HG03280 (cell line): ENCODE data around the gene ZSWIM3.
"Not testable (repeated sequence)": the region's sequence is repeated elsewhere in the genome, so short reads cannot be mapped to it uniquely, and the experiment has no call there.

Experiments
- ATAC-seq: cut with Tn5 transposase; IDR thresholded peaks from one replicate; pipeline ENCODE4 v1.9.1; 2021; ENCODE audit warnings: mild to moderate bottlenecking, moderate library complexity; ENCODE audit not compliant: unreplicated experiment

The ZSWIM3 gene

DNA sequence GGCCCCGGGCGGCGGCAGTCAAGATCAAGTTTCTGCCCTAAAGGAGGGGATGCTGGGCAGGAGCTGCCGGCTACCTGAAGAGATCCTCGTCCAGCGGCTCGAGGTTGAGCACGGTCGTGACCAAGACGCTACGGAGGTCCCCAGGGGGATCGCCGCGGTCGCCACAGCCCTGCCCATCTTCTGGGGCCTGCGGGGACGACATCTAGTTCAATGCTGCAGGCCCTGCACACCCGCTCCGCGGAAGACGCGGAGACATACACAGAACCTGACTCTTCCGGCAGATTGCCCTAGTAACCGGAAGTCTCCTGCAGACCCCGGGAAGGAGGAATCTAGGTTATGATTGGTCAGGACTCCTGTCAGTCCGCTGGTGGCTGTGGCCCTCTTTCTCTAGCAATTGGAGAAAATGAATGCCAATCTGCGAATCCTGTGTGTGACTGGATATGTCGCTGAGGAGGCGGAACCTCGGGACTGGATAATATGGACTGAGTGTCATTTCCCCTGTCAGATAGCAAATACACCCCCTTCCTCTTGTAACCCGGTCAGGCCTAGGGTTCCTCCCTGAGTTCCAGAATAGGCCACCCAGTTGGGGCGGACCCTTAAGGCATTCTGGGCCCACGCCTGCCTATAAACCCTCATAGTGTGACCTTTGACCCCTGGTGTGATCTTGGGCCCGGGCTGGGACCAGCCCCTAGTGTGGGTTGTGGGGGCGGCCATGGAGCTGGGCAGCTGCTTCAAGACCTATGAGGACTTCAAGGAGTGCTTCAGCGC is at the start of gene ZSWIM3, which contains the start of gene ACOT8:
ZSWIM3 (plus strand) TSS at position 501 of the 768 bp plus-strand sequence; CDS start at position 713, 212 bp downstream.
ACOT8 (minus strand) TSS at position 279 of the 768 bp plus-strand sequence; CDS start at position 202, 77 bp downstream.
- peak; percentile 95 for ATAC-seq

DNA sequence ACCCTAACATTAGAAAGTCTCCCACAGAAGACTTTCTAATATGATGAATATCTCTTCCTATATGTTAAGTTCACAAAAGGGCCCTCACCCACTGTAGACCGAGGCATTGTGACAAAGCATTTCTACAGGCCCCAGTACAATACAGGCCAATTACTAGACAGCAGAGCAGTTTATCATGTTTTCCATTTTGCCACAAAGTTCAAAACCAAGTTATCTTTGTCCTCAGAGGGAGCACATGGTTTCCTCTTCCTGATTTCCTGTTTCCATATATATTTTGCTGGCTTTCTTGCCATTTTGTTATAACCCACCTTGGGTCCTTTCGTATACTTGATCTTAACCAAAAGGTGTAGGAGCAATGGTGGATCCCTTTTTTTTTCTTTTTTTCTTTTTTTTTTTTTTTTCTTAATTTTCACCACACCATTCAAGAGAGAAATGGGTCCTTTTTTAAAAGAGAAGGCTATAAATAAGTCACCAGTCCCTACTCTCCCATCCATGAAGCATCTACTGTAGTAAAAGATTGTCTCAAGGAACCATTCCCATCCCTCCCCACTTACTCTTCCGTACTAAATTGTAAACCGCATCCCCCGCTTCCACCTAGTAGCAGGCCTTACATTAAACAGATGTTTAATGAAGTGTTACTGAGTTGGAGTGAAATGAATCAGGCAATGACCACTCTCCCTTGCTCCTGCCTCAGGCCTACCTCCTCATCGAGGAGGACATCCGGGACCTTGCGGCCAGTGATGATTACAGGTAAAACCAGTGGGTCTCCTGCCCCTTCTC is 47.0 kb upstream of the ZSWIM3 start:
- no peak for ATAC-seq

DNA sequence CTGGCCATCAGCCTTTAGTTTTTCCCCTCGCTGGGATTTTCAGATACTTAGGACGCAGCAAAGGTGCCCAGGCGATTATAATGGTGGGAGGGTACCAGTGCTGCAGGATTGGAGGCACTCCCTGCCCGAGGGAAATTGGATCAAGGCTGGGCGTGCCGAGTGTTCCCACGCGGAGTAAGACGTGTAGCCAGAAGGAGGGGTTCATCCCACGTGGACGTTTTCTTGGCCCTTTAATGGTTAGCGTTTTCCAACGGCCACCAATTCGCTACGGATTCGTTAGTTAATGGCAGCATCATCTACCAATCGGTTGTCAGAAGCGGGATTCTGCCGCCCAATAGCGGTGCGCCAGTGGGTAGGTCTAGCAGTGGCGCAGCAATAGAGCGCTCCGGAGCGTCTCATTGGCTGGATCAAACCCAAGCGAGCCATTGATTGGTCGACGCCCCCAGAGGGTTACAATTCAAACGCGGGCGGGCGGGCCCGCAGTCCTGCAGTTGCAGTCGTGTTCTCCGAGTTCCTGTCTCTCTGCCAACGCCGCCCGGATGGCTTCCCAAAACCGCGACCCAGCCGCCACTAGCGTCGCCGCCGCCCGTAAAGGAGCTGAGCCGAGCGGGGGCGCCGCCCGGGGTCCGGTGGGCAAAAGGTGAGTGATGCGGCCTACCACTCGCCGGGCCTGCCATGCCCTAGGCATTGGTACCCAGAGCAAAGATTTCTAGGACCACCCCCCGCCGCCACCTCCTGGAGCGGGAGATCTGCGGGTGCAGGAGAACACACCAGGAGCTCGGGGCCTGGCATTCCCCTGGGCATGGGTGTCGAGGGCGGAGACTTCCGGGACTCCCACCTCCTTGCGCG is 45.0 kb upstream of the ZSWIM3 start, which contains the start of gene UBE2C:
UBE2C (plus strand) TSS at position 488 of the 849 bp plus-strand sequence; CDS start at position 540, 52 bp downstream.
- peak; percentile 98 for ATAC-seq

GRCh38 chr20:45813006-45813340 is 44.4 kb upstream of the ZSWIM3 start:
- no peak for ATAC-seq

DNA sequence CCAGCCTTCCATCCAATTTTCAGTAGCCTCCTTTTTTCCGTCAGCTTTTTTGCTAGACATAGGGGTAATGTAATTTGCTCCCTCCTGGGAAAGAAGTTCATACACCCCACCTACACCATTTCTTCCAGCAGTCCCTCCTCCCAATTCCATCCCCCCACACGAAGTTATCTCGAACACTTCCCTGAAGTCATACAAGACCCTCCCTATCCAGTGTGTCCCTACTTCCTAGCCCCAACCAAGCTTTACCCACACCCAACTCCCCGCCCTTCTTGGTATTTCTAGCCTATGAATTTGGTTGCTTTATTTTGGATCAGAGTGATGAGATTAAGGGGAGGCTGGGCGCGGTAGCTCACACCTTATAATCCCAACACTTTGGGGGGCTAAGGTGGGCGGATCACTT is 43.9 kb upstream of the ZSWIM3 start:
- ATAC-seq, result no peak

DNA sequence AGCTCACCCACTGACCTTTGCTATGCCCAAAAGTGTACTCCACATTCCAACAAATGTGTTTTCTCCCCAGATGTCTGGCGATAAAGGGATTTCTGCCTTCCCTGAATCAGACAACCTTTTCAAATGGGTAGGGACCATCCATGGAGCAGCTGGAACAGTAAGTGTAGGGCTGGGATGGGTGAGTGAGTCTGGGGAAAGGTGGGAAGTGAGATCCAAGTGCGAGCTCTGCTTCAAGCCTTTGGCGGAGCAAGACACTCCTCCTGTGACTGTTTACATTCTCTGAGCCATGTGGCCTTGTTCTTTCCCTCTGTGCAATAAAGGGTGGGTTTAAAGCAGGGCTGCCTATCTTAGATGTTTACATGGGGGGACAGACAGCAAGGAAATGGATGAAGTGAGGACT is 43.1 kb upstream of the ZSWIM3 start:
- no peak for ATAC-seq

GRCh38 chr20:45816951-45817350 is 40.5 kb upstream of the ZSWIM3 start:
- ATAC-seq, result no peak

DNA sequence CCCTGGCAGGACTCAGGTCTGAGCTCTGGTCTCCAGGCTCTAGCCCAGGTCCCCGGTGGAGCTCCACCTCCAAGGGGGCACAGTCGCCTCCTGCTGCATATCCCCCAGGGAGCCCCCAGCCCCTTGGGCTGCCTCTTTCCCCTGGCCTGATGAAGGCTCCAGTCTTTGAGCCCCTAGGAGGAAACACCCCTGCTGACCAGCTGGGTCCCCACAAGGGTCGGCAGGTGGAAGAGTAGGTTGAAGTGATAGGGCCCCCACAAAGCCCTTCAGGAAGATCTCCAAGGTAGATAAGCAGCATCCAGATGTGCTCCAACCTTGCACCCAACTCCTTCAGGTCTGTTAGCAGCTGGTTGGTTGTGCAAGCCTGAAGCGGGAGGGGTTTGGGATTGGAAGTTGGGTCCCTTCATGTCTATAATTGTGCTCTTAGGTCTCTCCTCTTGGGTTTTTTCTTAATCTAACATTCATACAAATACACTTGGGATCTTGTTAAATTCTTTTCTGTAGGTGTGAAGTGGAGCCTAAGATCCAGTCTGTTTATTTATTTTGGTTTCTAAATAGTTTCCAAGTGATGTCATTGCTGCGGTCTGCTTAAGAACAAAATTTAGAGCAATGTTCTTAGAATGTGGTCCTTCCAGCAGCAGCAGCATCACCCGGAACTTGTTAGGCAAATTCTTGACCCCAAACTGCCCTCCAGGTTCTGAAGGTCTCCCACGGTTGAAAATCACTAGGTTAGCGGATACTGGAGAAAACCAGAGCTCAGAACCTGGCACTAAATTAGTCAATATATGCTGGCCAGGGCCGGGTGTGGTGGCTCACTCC is 39.8 kb upstream of the ZSWIM3 start:
- no peak for ATAC-seq

GRCh38 chr20:45818239-45818638 is 39.2 kb upstream of the ZSWIM3 start:
- no peak for ATAC-seq

DNA sequence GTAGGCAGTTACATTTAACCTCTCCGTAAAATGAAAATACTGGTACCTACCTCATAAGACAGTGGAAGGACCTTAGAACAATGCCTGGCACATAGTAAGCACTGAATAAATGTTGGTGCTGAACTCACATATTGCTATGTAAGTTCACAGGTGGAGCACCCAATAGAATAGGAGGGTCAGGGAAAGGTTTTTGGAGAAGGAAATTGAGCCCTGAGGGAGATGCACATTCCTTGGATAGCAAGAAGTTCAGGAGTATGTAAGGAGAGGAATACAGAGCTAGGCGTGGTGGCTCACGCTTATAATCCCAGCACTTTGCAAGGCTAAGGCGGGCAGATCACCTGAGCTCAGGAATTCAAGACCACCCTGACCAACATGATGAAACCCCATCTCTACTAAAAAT is 37.9 kb upstream of the ZSWIM3 start:
- no peak for ATAC-seq

DNA sequence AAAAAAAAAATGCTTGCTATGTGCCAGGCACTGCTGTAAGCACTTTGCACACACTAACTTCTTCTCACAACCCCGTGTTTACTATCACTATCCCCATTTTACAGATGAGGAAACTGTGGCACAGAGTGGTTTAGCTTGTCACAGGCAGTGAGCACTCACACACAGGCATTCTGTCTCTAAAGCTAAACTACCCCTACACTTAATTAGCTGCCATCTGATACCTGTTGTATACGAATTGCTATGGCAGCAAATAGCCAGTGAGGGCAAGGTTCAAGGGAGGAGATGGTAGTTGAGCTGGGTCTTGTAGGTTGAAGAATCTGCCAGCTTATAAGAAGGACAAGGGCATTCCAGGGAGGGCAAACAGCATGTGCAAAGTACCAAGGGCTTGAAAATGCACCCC is 35.5 kb upstream of the ZSWIM3 start:
- ATAC-seq, result no peak

DNA sequence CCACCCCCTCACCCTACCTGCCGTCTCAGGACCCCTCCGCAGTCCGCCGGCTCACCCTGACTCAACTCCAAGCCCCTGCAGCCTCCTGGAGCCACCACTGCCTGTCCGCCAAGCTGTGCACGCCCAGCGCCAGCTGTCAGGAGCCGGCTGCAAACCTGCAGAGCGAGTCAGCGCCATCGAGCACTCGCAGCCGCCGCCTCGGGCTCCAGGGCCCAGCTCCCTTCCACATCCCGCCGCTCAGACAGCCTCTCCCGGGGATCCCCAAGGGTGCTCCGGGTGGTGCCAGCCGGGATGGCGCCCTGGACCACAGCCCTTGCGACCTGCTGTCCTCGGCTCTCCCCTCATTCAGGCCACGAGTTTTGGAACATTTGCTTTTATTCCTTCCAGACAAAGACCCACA is 34.6 kb upstream of the ZSWIM3 start:
- no peak for ATAC-seq

- ATAC-seq, result no peak
Measured at GRCh38 chr20:45823949-45824835, 33.2 kb upstream of the ZSWIM3 start.

DNA sequence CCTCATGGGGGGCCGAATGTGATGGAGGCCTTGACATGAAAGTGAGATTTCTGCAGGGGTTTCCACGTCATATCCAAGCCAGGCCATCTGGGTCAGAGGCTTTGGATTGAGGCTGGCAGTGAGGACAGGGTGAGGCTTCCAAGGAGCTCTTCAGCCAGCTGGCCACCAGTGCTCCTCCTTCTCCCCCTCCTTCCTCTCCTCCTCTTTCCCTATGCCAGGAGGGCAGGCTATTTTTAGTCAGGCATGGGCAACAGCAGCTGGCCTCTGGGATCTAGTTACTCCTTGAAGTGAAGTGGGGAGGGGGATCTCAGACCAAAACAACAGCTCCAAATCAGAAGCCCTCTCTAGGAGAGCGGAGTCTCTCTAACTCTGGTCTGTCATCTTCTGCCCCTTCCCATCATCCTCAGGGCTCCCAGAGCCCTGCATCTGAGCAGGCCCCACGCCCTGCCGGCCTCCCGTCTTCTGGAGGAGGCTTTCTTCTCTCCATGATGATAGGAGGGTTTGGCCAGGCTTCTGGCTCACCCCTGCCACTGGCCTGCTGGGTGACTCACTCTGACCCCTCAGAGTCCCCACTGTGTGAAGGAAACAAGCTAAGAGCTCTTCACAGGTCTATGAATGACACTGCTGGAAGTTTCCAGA is 30.9 kb upstream of the ZSWIM3 start:
- no peak for ATAC-seq

DNA sequence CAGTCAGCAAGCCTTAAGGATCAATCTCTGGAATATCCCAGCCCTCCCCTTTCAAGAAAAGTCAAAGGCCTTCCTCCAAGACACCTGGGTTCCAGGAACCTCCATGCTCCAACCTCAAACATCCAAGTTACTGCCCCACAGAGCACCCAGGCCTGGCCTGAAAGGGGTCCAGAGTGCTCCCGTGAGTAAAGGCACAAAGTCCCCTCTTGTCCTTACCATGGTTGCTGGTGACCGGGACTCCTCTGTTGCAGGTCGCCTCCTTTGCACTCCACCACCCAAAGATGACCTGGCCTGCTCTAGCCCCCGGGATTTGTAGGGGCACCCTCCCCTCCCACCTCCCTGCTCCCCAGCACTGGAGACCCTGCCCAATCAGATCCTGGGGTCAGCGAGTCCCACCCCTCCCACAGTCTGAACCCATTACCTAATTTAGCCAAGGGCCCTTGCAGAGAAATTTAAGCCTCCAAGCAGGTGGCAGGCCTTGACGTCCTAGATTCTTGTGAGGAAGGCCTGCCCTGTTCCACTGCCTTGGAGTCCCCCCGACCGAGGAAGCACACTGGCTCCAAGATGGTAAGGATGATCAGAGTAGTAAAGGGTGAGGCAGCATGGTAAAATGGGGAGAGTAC is 30.3 kb upstream of the ZSWIM3 start, which contains the start of gene TNNC2:
TNNC2 (minus strand) TSS at position 283 of the 623 bp plus-strand sequence; CDS start at position 219, 64 bp downstream.
- ATAC-seq, result no peak

DNA sequence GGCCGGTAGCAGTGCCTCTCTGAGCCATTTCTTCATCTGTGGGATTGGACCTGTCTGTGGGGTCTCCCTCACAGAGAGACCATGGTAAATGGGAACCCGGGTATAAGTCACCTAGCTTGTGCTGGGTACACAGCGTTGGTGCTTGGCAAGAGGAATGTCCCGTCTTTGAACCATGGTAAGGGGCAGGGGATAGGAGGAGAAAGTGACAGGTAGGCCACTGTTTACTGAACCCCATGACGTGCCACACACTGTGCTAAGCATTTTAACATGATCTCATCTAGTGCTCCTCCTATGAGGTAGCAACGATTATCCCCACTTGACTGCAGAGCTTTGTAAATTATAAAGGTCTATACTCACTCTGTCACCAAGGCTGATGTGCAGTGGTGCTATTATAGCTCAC is 29.7 kb upstream of the ZSWIM3 start:
- ATAC-seq, result no peak

DNA sequence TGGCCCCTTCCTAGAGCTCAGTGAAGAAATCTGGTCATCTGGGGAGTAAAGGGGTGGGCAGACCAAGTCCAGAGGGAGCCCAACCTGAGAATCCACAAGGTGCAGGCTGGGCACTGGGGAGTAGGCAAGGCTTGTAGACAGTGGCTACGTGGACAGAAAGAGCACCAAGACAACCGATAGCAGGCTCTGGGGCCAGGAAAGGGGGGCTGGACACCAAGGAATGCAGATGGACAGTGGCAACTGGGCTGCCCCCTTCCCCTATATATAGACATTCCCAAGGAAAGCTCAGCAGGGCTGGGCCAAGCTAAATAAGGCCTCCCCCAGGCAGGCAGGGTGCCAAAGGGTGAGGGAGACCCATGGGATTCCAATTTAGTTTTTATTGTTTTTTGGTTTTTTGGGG is 28.8 kb upstream of the ZSWIM3 start:
- ATAC-seq, result no peak

GRCh38 chr20:45829673-45830106 is 27.7 kb upstream of the ZSWIM3 start:
- not testable (repeated sequence) for ATAC-seq
